ENCODE measurements around the gene PCDHGA5.

PCDHGA5 gene

DNA sequence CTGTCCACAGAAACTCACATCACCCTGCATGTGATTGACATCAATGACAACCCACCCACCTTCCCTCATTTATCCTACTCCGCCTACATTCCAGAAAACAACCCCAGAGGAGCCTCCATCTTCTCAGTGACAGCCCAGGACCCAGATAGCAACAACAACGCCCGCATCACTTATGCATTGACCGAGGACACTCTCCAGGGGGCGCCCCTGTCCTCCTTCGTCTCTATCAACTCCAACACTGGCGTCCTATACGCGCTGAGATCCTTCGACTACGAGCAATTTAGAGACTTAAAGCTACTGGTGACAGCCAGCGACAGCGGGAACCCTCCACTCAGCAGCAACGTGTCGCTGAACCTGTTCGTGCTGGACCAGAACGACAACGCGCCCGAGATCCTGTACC is 18.6 kb upstream of the PCDHGA5 start:
- no peak for TF ChIP-seq POLR2AphosphoS5 (IDR thresholded peaks at IDR 0.05; ENCODE audit: low read depth, low read length)
- no peak for TF ChIP-seq TAF1 (IDR thresholded peaks at IDR 0.05; ENCODE audit: borderline replicate concordance, insufficient read depth, low read length)
- TF ChIP-seq REST (IDR thresholded peaks at IDR 0.05; ENCODE audit: insufficient read depth in 1 of 2, low read depth in 2 of 2, low read length in 2 of 2): no peak
- TF ChIP-seq FOXP2 (optimal IDR thresholded peaks at IDR 0.05; ENCODE audit: borderline replicate concordance, extremely low read depth, extremely low read length, insufficient read depth): no peak
- TF ChIP-seq SIN3A (IDR thresholded peaks at IDR 0.05; ENCODE audit: borderline replicate concordance, insufficient read depth, low read length): no peak

- TF ChIP-seq SIN3A (IDR thresholded peaks at IDR 0.05; ENCODE audit: borderline replicate concordance, insufficient read depth, low read length) (no peak), REST (IDR thresholded peaks at IDR 0.05; ENCODE audit: insufficient read depth in 1 of 2, low read depth in 2 of 2, low read length in 2 of 2) (no peak), POLR2AphosphoS5 (IDR thresholded peaks at IDR 0.05; ENCODE audit: low read depth, low read length) (peak; percentile 51; the same call in 1 of the 2 replicates)
Measured at GRCh38 chr5:141349917-141350619, 13.9 kb upstream of the PCDHGA5 start, which contains the start of gene PCDHGB1. PCDHGB1 (plus strand) TSS chr5:141350099; CDS start chr5:141350261, 162 bp downstream.

GRCh38 chr5:141351591-141351990 is 12.4 kb upstream of the PCDHGA5 start:
- no peak for TF ChIP-seq FOXP2 (optimal IDR thresholded peaks at IDR 0.05; ENCODE audit: borderline replicate concordance, extremely low read depth, extremely low read length, insufficient read depth)
- TF ChIP-seq TAF1 (IDR thresholded peaks at IDR 0.05; ENCODE audit: borderline replicate concordance, insufficient read depth, low read length): no peak
- no peak for TF ChIP-seq POLR2AphosphoS5 (IDR thresholded peaks at IDR 0.05; ENCODE audit: low read depth, low read length)
- TF ChIP-seq SIN3A (IDR thresholded peaks at IDR 0.05; ENCODE audit: borderline replicate concordance, insufficient read depth, low read length): no peak
- no peak for TF ChIP-seq REST (IDR thresholded peaks at IDR 0.05; ENCODE audit: insufficient read depth in 1 of 2, low read depth in 2 of 2, low read length in 2 of 2)

DNA sequence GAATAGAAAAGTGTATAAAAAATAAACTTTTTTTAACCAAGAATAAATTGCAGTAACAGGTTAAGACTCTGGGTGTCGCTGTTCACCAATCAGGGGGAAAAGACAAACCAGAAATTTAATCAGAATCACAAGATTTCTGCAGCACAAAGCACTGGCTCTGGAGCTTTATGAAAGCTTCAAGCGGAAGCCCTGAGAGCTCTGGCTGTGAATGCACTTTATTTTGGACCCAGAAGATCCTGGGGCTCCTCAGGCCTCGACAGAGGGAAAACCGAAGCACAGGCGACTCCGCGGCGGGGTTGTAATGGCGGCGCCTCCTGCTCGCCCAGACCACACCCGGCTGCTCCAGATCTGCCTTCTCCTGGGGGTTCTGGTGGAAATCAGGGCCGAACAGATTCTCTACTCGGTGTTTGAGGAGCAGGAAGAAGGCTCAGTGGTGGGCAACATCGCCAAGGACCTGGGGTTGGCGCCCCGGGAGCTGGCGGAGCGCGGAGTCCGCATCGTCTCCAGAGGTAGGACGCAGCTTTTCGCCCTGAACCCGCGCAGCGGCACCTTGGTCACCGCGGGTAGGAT is 9.0 kb upstream of the PCDHGA5 start, which contains the start of gene PCDHGA4:
PCDHGA4 (plus strand) TSS at position 122 of the 570 bp plus-strand sequence; CDS start at position 209, 87 bp downstream.
- no peak for TF ChIP-seq FOXP2 (optimal IDR thresholded peaks at IDR 0.05; ENCODE audit: borderline replicate concordance, extremely low read depth, extremely low read length, insufficient read depth)
- TF ChIP-seq TAF1 (IDR thresholded peaks at IDR 0.05; ENCODE audit: borderline replicate concordance, insufficient read depth, low read length): no peak
- TF ChIP-seq REST (IDR thresholded peaks at IDR 0.05; ENCODE audit: insufficient read depth in 1 of 2, low read depth in 2 of 2, low read length in 2 of 2): no peak
- TF ChIP-seq POLR2AphosphoS5 (IDR thresholded peaks at IDR 0.05; ENCODE audit: low read depth, low read length): no peak

Data from PFSK-1 (cell line).